GM04503 (cell line): Measurements from ENCODE around the gene MYRIP.
"Not testable (repeated sequence)": the region's sequence is repeated elsewhere in the genome, so short reads cannot be mapped to it uniquely, and the experiment has no call there.

Source experiments
- DNase-seq: peaks from one replicate; pipeline ENCODE4 v3.0.0-alpha.2; 2012; ENCODE audit warnings: low read depth

Gene MYRIP

GRCh38 chr3:39971559-39972031, 162.2 kb downstream of the MYRIP start:
- no peak for DNase-seq

- DNase-seq = no peak
Measured at GRCh38 chr3:39972508-39972907, 163.1 kb downstream of the MYRIP start.

GRCh38 chr3:39977058-39977794, 167.8 kb downstream of the MYRIP start:
- DNase-seq = no peak

GRCh38 chr3:39978308-39978707, 168.9 kb downstream of the MYRIP start:
- no peak for DNase-seq

GRCh38 chr3:39980058-39980457, 170.6 kb downstream of the MYRIP start:
- no peak for DNase-seq

- no peak for DNase-seq
Measured at GRCh38 chr3:39980781-39981180, 171.4 kb downstream of the MYRIP start.

- DNase-seq = no peak
Measured at GRCh38 chr3:39981547-39982184, 172.3 kb downstream of the MYRIP start.

GRCh38 chr3:39982665-39983357, 173.4 kb downstream of the MYRIP start:
- no peak for DNase-seq

GRCh38 chr3:39989746-39990145, 180.3 kb downstream of the MYRIP start:
- no peak for DNase-seq

- DNase-seq = peak; percentile 11
Measured at GRCh38 chr3:39990532-39990931, 181.1 kb downstream of the MYRIP start.

- DNase-seq = no peak
Measured at GRCh38 chr3:40008796-40009195, 199.4 kb downstream of the MYRIP start.

- DNase-seq = no peak
Measured at GRCh38 chr3:40009991-40010390, 200.6 kb downstream of the MYRIP start.

- DNase-seq = no peak
Measured at GRCh38 chr3:40012381-40012780, 203.0 kb downstream of the MYRIP start.

GRCh38 chr3:40016391-40016790, 207.0 kb downstream of the MYRIP start:
- DNase-seq = no peak

- no peak for DNase-seq
Measured at GRCh38 chr3:40018369-40018768, 209.0 kb downstream of the MYRIP start.

- DNase-seq = no peak
Measured at GRCh38 chr3:40019376-40019775, 210.0 kb downstream of the MYRIP start.

- DNase-seq = no peak
Measured at GRCh38 chr3:40020689-40021088, 211.3 kb downstream of the MYRIP start.

GRCh38 chr3:40021338-40021737, 211.9 kb downstream of the MYRIP start:
- DNase-seq = no peak

- no peak for DNase-seq
Measured at GRCh38 chr3:40022297-40022827, 213.0 kb downstream of the MYRIP start.

- no peak for DNase-seq
Measured at GRCh38 chr3:40024526-40024925, 215.1 kb downstream of the MYRIP start.

- DNase-seq = not testable (repeated sequence)
Measured at GRCh38 chr3:40025892-40026291, 216.5 kb downstream of the MYRIP start.

GRCh38 chr3:40035177-40035576, 225.8 kb downstream of the MYRIP start:
- DNase-seq = no peak

- no peak for DNase-seq
Measured at GRCh38 chr3:40037582-40037981, 228.2 kb downstream of the MYRIP start.
